ENCODE data around the gene PLIN4.

PLIN4 gene

DNA sequence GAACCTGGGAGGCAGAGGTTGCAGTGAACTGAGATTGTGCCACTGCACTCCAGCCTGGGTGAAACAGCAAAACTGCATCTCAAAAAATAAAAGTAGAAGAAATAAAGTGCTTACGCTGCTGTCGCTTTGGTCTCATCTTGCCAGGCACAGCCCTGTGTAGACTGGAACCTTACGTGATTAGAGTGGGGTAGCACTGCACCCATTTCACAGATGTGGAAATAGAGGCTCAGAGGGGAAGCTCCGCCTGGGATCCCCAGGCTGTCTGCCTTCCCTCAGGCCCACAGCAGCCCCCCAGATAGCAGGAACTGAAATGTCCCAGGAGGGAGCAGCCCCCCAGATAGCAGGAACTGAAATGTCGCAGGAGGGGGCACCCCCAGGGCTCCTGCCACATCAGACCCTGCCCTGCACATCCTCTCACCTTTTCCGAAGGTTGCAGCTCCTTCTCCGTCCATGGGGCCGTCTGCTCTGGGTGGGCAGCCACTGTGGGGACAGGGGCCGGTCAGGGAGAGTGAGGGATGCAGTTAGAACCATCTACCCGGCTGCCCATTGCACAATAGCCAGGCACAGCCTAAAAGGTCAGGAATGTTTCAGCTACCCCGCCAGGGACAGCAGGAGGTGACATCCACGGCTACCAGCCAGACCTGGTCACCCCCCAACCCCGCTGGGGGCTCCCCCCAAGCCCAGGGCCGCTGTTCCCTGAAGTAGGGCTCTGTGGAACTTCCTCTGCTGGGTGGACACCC, 1.9 kb downstream of the PLIN4 start:
- Histone ChIP-seq H3K79me1 (ENCODE audit: low read depth, low read length) (no peaks in the 10 kb centered on the region), H2BK5ac (ENCODE audit: low read length) (no peak overlapping the region), H3K27me3 (ENCODE audit: control insufficient read depth in 3 of 3, insufficient read depth in 3 of 3, low read depth in 1 of 3, low read length in 3 of 3) (peaks cover 0 to 4% (median under 1%) of the 10 kb centered on the region in 3 experiments), H2AK5ac (ENCODE audit: low read depth, low read length) (peak overlapping the region; percentile 94), H2AFZ (ENCODE audit: low read length) (no peak overlapping the region), H3K4me2 (ENCODE audit: insufficient read depth, low read length, poor library complexity, severe bottlenecking) (no peak overlapping the region), H4K91ac (ENCODE audit: low read depth, low read length, poor library complexity) (no peak overlapping the region), H3K4me1 (ENCODE audit: control insufficient read depth in 2 of 2, insufficient read depth in 1 of 2, low read depth in 1 of 2, low read length in 2 of 2) (peaks cover 0 to 4% of the 10 kb centered on the region in 2 donors), H2BK12ac (ENCODE audit: low read length) (no peak overlapping the region), H3K4ac (ENCODE audit: low read length) (no peak overlapping the region), H3K9ac (ENCODE audit: low read depth, low read length, poor library complexity) (no peak overlapping the region), H3K14ac (ENCODE audit: low read length) (peak overlapping the region; percentile 31), H3K36me3 (replicated peaks in 1 of 2; ENCODE audit: control insufficient read depth in 2 of 2, insufficient read depth in 2 of 2, low read length in 2 of 2) (no peaks in the 10 kb centered on the region), H3K18ac (ENCODE audit: low read length) (peak overlapping the region; percentile 67), H3K4me3 (ENCODE audit: low read length in 2 of 2) (no peak overlapping the region), H2BK120ac (ENCODE audit: low read depth, low read length) (no peak overlapping the region), H2BK15ac (ENCODE audit: low read length) (peak overlapping the region; percentile 67), H3K23ac (ENCODE audit: low read depth, low read length, poor library complexity) (no peak overlapping the region), H3K9me3 (replicated peaks in 1 of 2; ENCODE audit: control insufficient read depth in 2 of 2, insufficient read depth in 1 of 2, low read depth in 1 of 2, low read length in 2 of 2) (no peaks in the 10 kb centered on the region), H3K27ac (replicated peaks; ENCODE audit: low read length) (no peak overlapping the region), H4K8ac (ENCODE audit: low read depth, low read length) (no peak overlapping the region)
- WGBS, 2 donors (ENCODE audit: extremely low coverage in 2 of 2, insufficient read length in 2 of 2, insufficient replicate concordance in 1 of 2): no CpG with 5 or more reads among the region's 14 CpGs
- no peak for DNase-seq (ENCODE audit: low spot score)

DNA sequence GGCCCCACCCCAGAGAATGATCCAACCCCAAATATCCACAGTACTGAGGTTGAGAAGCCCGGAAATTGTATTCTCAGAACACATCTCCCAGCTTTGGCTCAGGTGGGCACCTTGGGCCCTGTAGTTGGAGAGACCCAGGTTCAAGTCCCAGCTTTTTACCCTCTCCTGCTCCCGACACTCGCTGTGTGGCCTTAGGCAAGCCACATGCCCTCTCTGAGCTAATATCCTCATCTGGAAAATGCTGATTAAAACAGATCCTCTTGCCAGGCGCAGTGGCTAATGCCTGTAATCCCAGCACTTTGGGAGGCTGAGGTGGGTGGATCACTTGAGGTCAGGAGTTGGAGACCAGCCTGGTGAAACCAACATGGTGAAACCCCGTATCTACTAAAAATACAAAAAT, 2.6 kb downstream of the PLIN4 start:
- H2BK120ac ChIP-seq (ENCODE audit: low read depth, low read length): no peak overlapping the region
- H4K91ac ChIP-seq (ENCODE audit: low read depth, low read length, poor library complexity): no peak overlapping the region
- no peak overlapping the region for H3K4me3 ChIP-seq (ENCODE audit: low read length in 2 of 2)
- no peak overlapping the region for H2BK12ac ChIP-seq (ENCODE audit: low read length)
- H3K23ac ChIP-seq (ENCODE audit: low read depth, low read length, poor library complexity): no peak overlapping the region
- H3K4me2 ChIP-seq (ENCODE audit: insufficient read depth, low read length, poor library complexity, severe bottlenecking): no peak overlapping the region
- no peak overlapping the region for H3K14ac ChIP-seq (ENCODE audit: low read length)
- H3K4ac ChIP-seq (ENCODE audit: low read length): no peak overlapping the region
- no peaks in the 10 kb centered on the region for H3K36me3 ChIP-seq (replicated peaks in 1 of 2; ENCODE audit: control insufficient read depth in 2 of 2, insufficient read depth in 2 of 2, low read length in 2 of 2)
- H3K18ac ChIP-seq (ENCODE audit: low read length): no peak overlapping the region
- H4K8ac ChIP-seq (ENCODE audit: low read depth, low read length): no peak overlapping the region
- DNase-seq (ENCODE audit: low spot score): no peak
- peaks cover 0 to 4% of the 10 kb centered on the region in 2 donors for H3K4me1 ChIP-seq (ENCODE audit: control insufficient read depth in 2 of 2, insufficient read depth in 1 of 2, low read depth in 1 of 2, low read length in 2 of 2)
- H3K9ac ChIP-seq (ENCODE audit: low read depth, low read length, poor library complexity): no peak overlapping the region
- H2BK5ac ChIP-seq (ENCODE audit: low read length): no peak overlapping the region
- peaks cover 0 to 4% (median 0%) of the 10 kb centered on the region in 3 experiments for H3K27me3 ChIP-seq (ENCODE audit: control insufficient read depth in 3 of 3, insufficient read depth in 3 of 3, low read depth in 1 of 3, low read length in 3 of 3)
- H2AK5ac ChIP-seq (ENCODE audit: low read depth, low read length): no peak overlapping the region
- H3K79me1 ChIP-seq (ENCODE audit: low read depth, low read length): no peaks in the 10 kb centered on the region
- H3K9me3 ChIP-seq (replicated peaks in 1 of 2; ENCODE audit: control insufficient read depth in 2 of 2, insufficient read depth in 1 of 2, low read depth in 1 of 2, low read length in 2 of 2): no peaks in the 10 kb centered on the region
- no CpG with 5 or more reads among the region's 5 CpGs for WGBS, 2 donors (ENCODE audit: extremely low coverage in 2 of 2, insufficient read length in 2 of 2, insufficient replicate concordance in 1 of 2)
- H2BK15ac ChIP-seq (ENCODE audit: low read length): no peak overlapping the region
- H2AFZ ChIP-seq (ENCODE audit: low read length): no peak overlapping the region
- H3K27ac ChIP-seq (replicated peaks; ENCODE audit: low read length): no peak overlapping the region

DNA sequence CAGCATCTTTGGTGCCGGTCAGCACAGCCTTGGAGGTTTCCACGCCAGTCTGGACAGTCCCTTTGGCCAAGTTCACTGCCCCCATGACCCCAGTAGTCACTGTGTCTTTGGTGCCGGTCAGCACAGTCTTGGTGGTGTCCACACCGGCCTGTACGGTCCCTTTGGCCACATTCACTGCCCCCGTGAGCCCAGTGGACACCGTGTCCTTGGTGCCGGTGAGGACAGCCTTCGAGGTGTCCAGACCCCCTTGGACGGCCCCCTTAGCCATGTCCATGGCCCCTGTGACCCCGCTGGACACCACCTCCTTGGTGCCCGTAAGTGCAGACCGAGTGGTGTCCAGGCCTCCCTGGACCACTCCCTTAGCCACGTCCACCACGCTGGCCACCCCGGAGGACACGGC, 5.0 kb downstream of the PLIN4 start:
- Histone ChIP-seq H3K9ac (ENCODE audit: low read depth, low read length, poor library complexity) (no peak overlapping the region), H3K36me3 (replicated peaks in 1 of 2; ENCODE audit: control insufficient read depth in 2 of 2, insufficient read depth in 2 of 2, low read length in 2 of 2) (no peaks in the 10 kb centered on the region), H2AK5ac (ENCODE audit: low read depth, low read length) (no peak overlapping the region), H3K4me1 (ENCODE audit: control insufficient read depth in 2 of 2, insufficient read depth in 1 of 2, low read depth in 1 of 2, low read length in 2 of 2) (peaks cover 0 to 4% of the 10 kb centered on the region in 2 donors), H4K91ac (ENCODE audit: low read depth, low read length, poor library complexity) (no peak overlapping the region), H3K27ac (replicated peaks; ENCODE audit: low read length) (no peak overlapping the region), H2BK15ac (ENCODE audit: low read length) (no peak overlapping the region), H3K4me2 (ENCODE audit: insufficient read depth, low read length, poor library complexity, severe bottlenecking) (no peak overlapping the region), H2BK5ac (ENCODE audit: low read length) (peak overlapping the region; percentile 39), H3K14ac (ENCODE audit: low read length) (peak overlapping the region; percentile 75), H3K4me3 (ENCODE audit: low read length in 2 of 2) (no peak overlapping the region), H2BK120ac (ENCODE audit: low read depth, low read length) (no peak overlapping the region), H3K9me3 (replicated peaks in 1 of 2; ENCODE audit: control insufficient read depth in 2 of 2, insufficient read depth in 1 of 2, low read depth in 1 of 2, low read length in 2 of 2) (no peaks in the 10 kb centered on the region), H2AFZ (ENCODE audit: low read length) (no peak overlapping the region), H3K4ac (ENCODE audit: low read length) (no peak overlapping the region), H3K18ac (ENCODE audit: low read length) (no peak overlapping the region), H3K79me1 (ENCODE audit: low read depth, low read length) (peaks cover 2% of the 10 kb centered on the region), H3K23ac (ENCODE audit: low read depth, low read length, poor library complexity) (no peak overlapping the region), H4K8ac (ENCODE audit: low read depth, low read length) (no peak overlapping the region), H3K27me3 (ENCODE audit: control insufficient read depth in 3 of 3, insufficient read depth in 3 of 3, low read depth in 1 of 3, low read length in 3 of 3) (peaks cover 0 to 4% (median 0%) of the 10 kb centered on the region in 3 experiments), H2BK12ac (ENCODE audit: low read length) (no peak overlapping the region)
- no peak for DNase-seq (ENCODE audit: low spot score)
- WGBS, 2 donors (ENCODE audit: extremely low coverage in 2 of 2, insufficient read length in 2 of 2, insufficient replicate concordance in 1 of 2): no CpG with 5 or more reads among the region's 17 CpGs

DNA sequence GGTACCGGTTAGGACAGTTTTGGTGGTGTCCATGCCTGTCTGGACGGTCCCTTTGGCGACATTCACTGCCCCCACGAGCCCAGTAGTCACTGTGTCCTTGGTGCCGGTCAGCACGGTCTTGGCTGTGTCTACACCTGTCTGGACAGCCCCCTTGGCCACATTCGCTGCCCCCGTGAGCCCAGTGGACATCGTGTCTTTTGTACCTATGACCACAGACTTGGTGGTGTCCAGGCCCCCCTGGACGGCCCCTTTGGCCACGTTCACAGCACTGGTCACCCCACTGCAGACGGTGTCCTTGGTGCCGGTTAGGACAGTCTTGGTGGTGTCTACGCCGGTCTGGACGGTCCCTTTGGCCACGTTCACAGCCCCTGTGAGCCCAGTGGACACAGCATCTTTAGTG, 6.2 kb downstream of the PLIN4 start:
- no peak overlapping the region for H2BK120ac ChIP-seq (ENCODE audit: low read depth, low read length)
- no peak overlapping the region for H3K4me2 ChIP-seq (ENCODE audit: insufficient read depth, low read length, poor library complexity, severe bottlenecking)
- no peak overlapping the region for H3K27ac ChIP-seq (replicated peaks; ENCODE audit: low read length)
- H3K4me1 ChIP-seq (ENCODE audit: control insufficient read depth in 2 of 2, insufficient read depth in 1 of 2, low read depth in 1 of 2, low read length in 2 of 2): peaks cover 0 to 4% of the 10 kb centered on the region in 2 donors
- no peak overlapping the region for H4K91ac ChIP-seq (ENCODE audit: low read depth, low read length, poor library complexity)
- no peak for DNase-seq (ENCODE audit: low spot score)
- H3K23ac ChIP-seq (ENCODE audit: low read depth, low read length, poor library complexity): no peak overlapping the region
- no peaks in the 10 kb centered on the region for H3K9me3 ChIP-seq (replicated peaks in 1 of 2; ENCODE audit: control insufficient read depth in 2 of 2, insufficient read depth in 1 of 2, low read depth in 1 of 2, low read length in 2 of 2)
- H3K9ac ChIP-seq (ENCODE audit: low read depth, low read length, poor library complexity): no peak overlapping the region
- H2BK12ac ChIP-seq (ENCODE audit: low read length): no peak overlapping the region
- peak overlapping the region; percentile 60 for H3K18ac ChIP-seq (ENCODE audit: low read length)
- no peak overlapping the region for H3K14ac ChIP-seq (ENCODE audit: low read length)
- no peaks in the 10 kb centered on the region for H3K36me3 ChIP-seq (replicated peaks in 1 of 2; ENCODE audit: control insufficient read depth in 2 of 2, insufficient read depth in 2 of 2, low read length in 2 of 2)
- H3K4me3 ChIP-seq (ENCODE audit: low read length in 2 of 2): no peak overlapping the region
- H2BK5ac ChIP-seq (ENCODE audit: low read length): no peak overlapping the region
- peaks cover 3% of the 10 kb centered on the region for H3K79me1 ChIP-seq (ENCODE audit: low read depth, low read length)
- H2AK5ac ChIP-seq (ENCODE audit: low read depth, low read length): no peak overlapping the region
- no peak overlapping the region for H4K8ac ChIP-seq (ENCODE audit: low read depth, low read length)
- H2BK15ac ChIP-seq (ENCODE audit: low read length): no peak overlapping the region
- H3K27me3 ChIP-seq (ENCODE audit: control insufficient read depth in 3 of 3, insufficient read depth in 3 of 3, low read depth in 1 of 3, low read length in 3 of 3): peaks cover 0 to 4% (median 0%) of the 10 kb centered on the region in 3 experiments
- H3K4ac ChIP-seq (ENCODE audit: low read length): no peak overlapping the region
- WGBS, 2 donors (ENCODE audit: extremely low coverage in 2 of 2, insufficient read length in 2 of 2, insufficient replicate concordance in 1 of 2): no CpG with 5 or more reads among the region's 17 CpGs
- no peak overlapping the region for H2AFZ ChIP-seq (ENCODE audit: low read length)

Measured in neuronal stem cell (in vitro differentiated cells).